GM12878 (cell line): Measurements from ENCODE around the gene DCDC1. TPM values are rescaled to one million over a fixed set of nuclear protein-coding genes. Genes with fewer than 3 reads are reported as not detected.

Experiments
- ATAC-seq: fragments of 200-7000 bp; cut with Tn5 transposase; 3 replicates; pipeline ENCODE4 v1.9.1; 2020; ENCODE audit warnings: mild to moderate bottlenecking, moderate library complexity
- BruUV-seq: library from RNA; stranded (reverse); fragments of 400-500 nt; replicated peaks from 2 replicates; lab custom pipeline; 2021; lab: Mats Ljungman, UMichigan
- CTCF ChIA-PET: fragments of 300-600 bp; sonication (Branson Sonifier 250); formaldehyde crosslinking; extraction: SDS; loops from one replicate; lab custom pipeline; 2021; ENCODE audit warnings: inconsistent platforms; lab: Yijun Ruan, JAX
- POLR2A ChIA-PET: fragments of 350-600 bp; formaldehyde crosslinking; extraction: SDS; loops from one replicate; lab custom pipeline; 2021; ENCODE audit warnings: inconsistent platforms; lab: Charles Lee
- RAD21 ChIA-PET: fragments of 300-600 bp; sonication (Branson Sonifier 250); formaldehyde crosslinking; loops from one replicate; lab custom pipeline; 2023; ENCODE audit warnings: antibody characterized with exemption; ENCODE audit not compliant: unreplicated experiment; lab: Charles Lee
- SMC1A ChIA-PET: fragments of 300-600 bp; sonication (Branson Sonifier 250); formaldehyde crosslinking; loops from one replicate; lab custom pipeline; 2023; ENCODE audit not compliant: unreplicated experiment, uncharacterized antibody; lab: Charles Lee
- DNase-seq: peaks from one replicate; pipeline ENCODE4 v3.0.0-alpha.2; 2011; ENCODE audit warnings: low read depth, low spot score
- FAIRE-seq: peaks from 3 replicates; lab custom pipeline; 2011; peaks lifted over from hg19 to GRCh38; lab: Jason Lieb, UNC
- H2AFZ ChIP-seq: 2 replicates; pipeline ENCODE4 v1.6.0; 2011; ENCODE audit warnings: low read depth, low read length, control low read depth; ENCODE audit not compliant: control insufficient read depth
- H3K27ac ChIP-seq: 2 replicates; pipeline ENCODE4 v1.5.1; 2011; ENCODE audit warnings: control low read depth; ENCODE audit not compliant: control insufficient read depth, insufficient read depth
- H3K27me3 ChIP-seq, 2 experiments: replicated peaks in 1 of 2; 2 replicates each; pipeline versions ENCODE4 v1.6.0 to v1.6.1; 2011; ENCODE audit warnings: low read length in 1 of 2; ENCODE audit not compliant: control insufficient read depth in 2 of 2, insufficient read depth in 2 of 2
- H3K36me3 ChIP-seq, 2 experiments: 2 replicates each; pipeline ENCODE4 v1.5.1; 2011; ENCODE audit warnings: low read length in 1 of 2; ENCODE audit not compliant: control insufficient read depth in 2 of 2, insufficient read depth in 2 of 2
- H3K4me1 ChIP-seq: 2 replicates; pipeline ENCODE4 v1.6.1; 2011; ENCODE audit warnings: mild to moderate bottlenecking, low read length, moderate library complexity, mixed read lengths; ENCODE audit not compliant: control insufficient read depth, insufficient read depth
- H3K4me2 ChIP-seq: 2 replicates; pipeline ENCODE4 v1.6.0; 2011; ENCODE audit warnings: control low read depth; ENCODE audit not compliant: control insufficient read depth, insufficient read depth
- H3K4me3 ChIP-seq: fragments of 200-600 bp; sonication (generic); 2 replicates; pipeline ENCODE4 v1.5.1; 2016
- H3K79me2 ChIP-seq: 2 replicates; pipeline ENCODE4 v1.6.0; 2011; ENCODE audit warnings: low read length; ENCODE audit not compliant: control insufficient read depth, insufficient read depth
- H3K9ac ChIP-seq: 2 replicates; pipeline ENCODE4 v1.8.0; 2011; ENCODE audit warnings: low read length, control low read depth, mixed read lengths; ENCODE audit not compliant: control insufficient read depth, insufficient read depth
- H3K9me3 ChIP-seq: replicated peaks from 3 replicates; pipeline ENCODE4 v1.5.1; 2011; ENCODE audit warnings: mild to moderate bottlenecking, low read length; ENCODE audit not compliant: control insufficient read depth, insufficient read depth
- H4K20me1 ChIP-seq: 2 replicates; pipeline ENCODE4 v1.6.0; 2011; ENCODE audit not compliant: control insufficient read depth, insufficient read depth
- GATAD2B ChIP-seq: fragments of 450-650 bp; conservative IDR thresholded peaks from 2 replicates; pipeline ENCODE4 v1.6.1; 2017; ENCODE audit warnings: low read depth, mild to moderate bottlenecking, moderate library complexity
- LARP7 ChIP-seq: fragments of 450-650 bp; IDR thresholded peaks from 2 replicates; pipeline ENCODE4 v1.6.1; 2017; ENCODE audit warnings: mild to moderate bottlenecking
- MXI1 ChIP-seq: fragments of 150-350 bp; IDR thresholded peaks from 2 replicates; pipeline ENCODE4 v1.6.1; 2011; ENCODE audit warnings: low read depth, mild to moderate bottlenecking, inconsistent platforms, low read length, improper control_type of control experiment
- NBN ChIP-seq: fragments of 450-650 bp; IDR thresholded peaks from 2 replicates; pipeline ENCODE4 v1.6.1; 2016
- NRF1 ChIP-seq: conservative IDR thresholded peaks from 2 replicates; pipeline ENCODE4 v1.6.1; 2011; ENCODE audit warnings: mild to moderate bottlenecking, low read depth, low read length, improper control_type of control experiment
- POLR2A ChIP-seq: IDR thresholded peaks from 2 replicates; pipeline ENCODE4 v1.6.1; 2011; ENCODE audit warnings: low read depth, mild to moderate bottlenecking, low read length
- RELA ChIP-seq: fragments of 450-650 bp; IDR thresholded peaks from 2 replicates; pipeline ENCODE4 v1.8.0; 2014; ENCODE audit warnings: borderline replicate concordance; ENCODE audit not compliant: partially characterized antibody
- SIN3A ChIP-seq: IDR thresholded peaks from 2 replicates; pipeline ENCODE4 v1.6.1; 2012; ENCODE audit warnings: low read depth, low read length, improper control_type of control experiment
- SIX5 ChIP-seq: IDR thresholded peaks from 2 replicates; pipeline ENCODE4 v1.6.1; 2011; ENCODE audit warnings: mild to moderate bottlenecking, low read depth, low read length, moderate library complexity; ENCODE audit not compliant: severe bottlenecking
- SPI1 ChIP-seq: IDR thresholded peaks from 2 replicates; pipeline ENCODE4 v1.6.1; 2011; ENCODE audit warnings: low read depth, mild to moderate bottlenecking, low read length, moderate library complexity, borderline replicate concordance; ENCODE audit not compliant: insufficient read depth
- TARDBP ChIP-seq: IDR thresholded peaks from 2 replicates; pipeline ENCODE4 v1.6.1; 2016; ENCODE audit warnings: borderline replicate concordance
- TCF3 ChIP-seq: IDR thresholded peaks from 2 replicates; pipeline ENCODE4 v1.6.1; 2012; ENCODE audit warnings: low read depth, mild to moderate bottlenecking, low read length, borderline replicate concordance; ENCODE audit not compliant: insufficient read depth
- YBX1 ChIP-seq: fragments of 450-650 bp; IDR thresholded peaks from 2 replicates; pipeline ENCODE4 v1.6.1; 2016; ENCODE audit warnings: antibody characterized with exemption
- ZNF207 ChIP-seq: fragments of 450-650 bp; IDR thresholded peaks from 2 replicates; pipeline ENCODE4 v1.6.1; 2014; ENCODE audit warnings: antibody characterized with exemption, mild to moderate bottlenecking, borderline replicate concordance
- WGBS: methylation state at CpG from one replicate; pipeline ENCODE4 v1.1.6; 2016; ENCODE audit warnings: low lambda C conversion rate; ENCODE audit not compliant: insufficient replicate concordance, insufficient coverage; ENCODE audit errors: missing lambda C conversion rate; 5-methylcytosine and 5-hydroxymethylcytosine counted together
- in situ Hi-C: fragments of 300-500 bp; cut with MboI; formaldehyde crosslinking; loops from 9 replicates; pipeline ENCODE4 v1.14.3; 2018; ENCODE audit warnings: mixed read lengths
- intact Hi-C: fragments of 100-400 bp; cut with micrococcal nuclease; formaldehyde crosslinking; loops from one replicate; pipeline ENCODE4 v1.14.2; 2022; ENCODE audit not compliant: unreplicated experiment
- polyA plus RNA-seq, 11 experiments: library from polyadenylated mRNA; depleted of rRNA in 4 of 11; unstranded in 6 of 11; stranded (reverse) in 5 of 11; fragments of >200 nt; fragmentation: Nextera tagmentation in 4 of 11; fragmentation: Illumina TruSeq in 1 of 11; extraction: Ambion mirVana in 4 of 11; extraction: Trizol in 1 of 11; gene quantifications; 1 replicate in 1 of 11; 2 replicates in 10 of 11; pipeline versions ENCODE4 v1.2.1 to v1.2.3, GENCODE V29; 2011 to 2016; ENCODE audit warnings: inconsistent platforms in 2 of 11, missing spikeins in 2 of 11, low read depth in 1 of 11
- total RNA-seq, 4 experiments: library from RNA; depleted of rRNA in 3 of 4; stranded (reverse); fragments of >200 nt in 3 of 4; fragmentation: Illumina TruSeq in 1 of 4; extraction: Trizol in 1 of 4; gene quantifications; 2 replicates each; pipeline versions ENCODE4 v1.2.1 to v1.2.3, GENCODE V29; 2013 to 2021
- TF ChIP-seq, protein P1 (sequence below): fragments of 450-650 bp; formaldehyde crosslinking; IDR thresholded peaks from 2 replicates; pipeline ENCODE4 v1.4.0; 2022; ENCODE audit warnings: mild to moderate bottlenecking, moderate library complexity
- TF ChIP-seq, protein P2 (sequence below): fragments of 450-650 bp; IDR thresholded peaks from 2 replicates; pipeline ENCODE4 v1.6.1; 2017; ENCODE audit warnings: antibody characterized with exemption, mild to moderate bottlenecking, moderate library complexity
- TF ChIP-seq, protein P3 (sequence below): IDR thresholded peaks from 2 replicates; pipeline ENCODE4 v1.6.1; 2012; ENCODE audit warnings: low read depth, low read length, improper control_type of control experiment

DCDC1 gene
- total and polyA plus RNA-seq, 10 of the 15 experiments (the other 5 are each of a cell fraction or from before 2014, with no cell fraction given): not detected

GRCh38 chr11:31001427-31001826, 368.1 kb downstream of the DCDC1 start:
- DNase-seq (no peak), ATAC-seq (no peak), FAIRE-seq (no peak)
- ChIA-PET RAD21 (no interaction called here), SMC1A (interaction anchor here (1.0 kb wide), 1 partner anchor 9 kb away, joined by 3 read pairs; no protein-coding TSS in a partner anchor), CTCF (no interaction called here), POLR2A (no interaction called here)
- H3K4me2 ChIP-seq: no peak overlapping the region
- no peak for TF ChIP-seq NRF1
- no peak for TF ChIP-seq MXI1
- no peak for TF ChIP-seq NBN
- no peak for TF ChIP-seq TARDBP
- TF ChIP-seq GATAD2B: no peak
- TF ChIP-seq SIN3A: no peak
- TF ChIP-seq ZNF207: no peak
- no peak for TF ChIP-seq YBX1
- TF ChIP-seq TCF3: no peak
- TF ChIP-seq, protein P1, sequence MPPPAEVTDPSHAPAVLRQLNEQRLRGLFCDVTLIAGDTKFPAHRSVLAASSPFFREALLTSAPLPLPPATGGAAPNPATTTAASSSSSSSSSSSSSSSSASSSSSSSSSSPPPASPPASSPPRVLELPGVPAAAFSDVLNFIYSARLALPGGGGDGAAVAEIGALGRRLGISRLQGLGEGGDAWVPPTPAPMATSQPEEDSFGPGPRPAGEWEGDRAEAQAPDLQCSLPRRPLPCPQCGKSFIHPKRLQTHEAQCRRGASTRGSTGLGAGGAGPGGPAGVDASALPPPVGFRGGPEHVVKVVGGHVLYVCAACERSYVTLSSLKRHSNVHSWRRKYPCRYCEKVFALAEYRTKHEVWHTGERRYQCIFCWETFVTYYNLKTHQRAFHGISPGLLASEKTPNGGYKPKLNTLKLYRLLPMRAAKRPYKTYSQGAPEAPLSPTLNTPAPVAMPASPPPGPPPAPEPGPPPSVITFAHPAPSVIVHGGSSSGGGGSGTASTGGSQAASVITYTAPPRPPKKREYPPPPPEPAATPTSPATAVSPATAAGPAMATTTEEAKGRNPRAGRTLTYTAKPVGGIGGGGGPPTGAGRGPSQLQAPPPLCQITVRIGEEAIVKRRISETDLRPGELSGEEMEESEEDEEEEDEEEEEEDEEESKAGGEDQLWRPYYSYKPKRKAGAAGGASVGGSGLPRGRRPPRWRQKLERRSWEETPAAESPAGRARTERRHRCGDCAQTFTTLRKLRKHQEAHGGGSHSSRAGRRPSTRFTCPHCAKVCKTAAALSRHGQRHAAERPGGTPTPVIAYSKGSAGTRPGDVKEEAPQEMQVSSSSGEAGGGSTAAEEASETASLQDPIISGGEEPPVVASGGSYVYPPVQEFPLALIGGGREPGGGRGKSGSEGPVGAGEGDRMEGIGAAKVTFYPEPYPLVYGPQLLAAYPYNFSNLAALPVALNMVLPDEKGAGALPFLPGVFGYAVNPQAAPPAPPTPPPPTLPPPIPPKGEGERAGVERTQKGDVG (CRISPR knock-in tag): no peak
- TF ChIP-seq, protein P2, sequence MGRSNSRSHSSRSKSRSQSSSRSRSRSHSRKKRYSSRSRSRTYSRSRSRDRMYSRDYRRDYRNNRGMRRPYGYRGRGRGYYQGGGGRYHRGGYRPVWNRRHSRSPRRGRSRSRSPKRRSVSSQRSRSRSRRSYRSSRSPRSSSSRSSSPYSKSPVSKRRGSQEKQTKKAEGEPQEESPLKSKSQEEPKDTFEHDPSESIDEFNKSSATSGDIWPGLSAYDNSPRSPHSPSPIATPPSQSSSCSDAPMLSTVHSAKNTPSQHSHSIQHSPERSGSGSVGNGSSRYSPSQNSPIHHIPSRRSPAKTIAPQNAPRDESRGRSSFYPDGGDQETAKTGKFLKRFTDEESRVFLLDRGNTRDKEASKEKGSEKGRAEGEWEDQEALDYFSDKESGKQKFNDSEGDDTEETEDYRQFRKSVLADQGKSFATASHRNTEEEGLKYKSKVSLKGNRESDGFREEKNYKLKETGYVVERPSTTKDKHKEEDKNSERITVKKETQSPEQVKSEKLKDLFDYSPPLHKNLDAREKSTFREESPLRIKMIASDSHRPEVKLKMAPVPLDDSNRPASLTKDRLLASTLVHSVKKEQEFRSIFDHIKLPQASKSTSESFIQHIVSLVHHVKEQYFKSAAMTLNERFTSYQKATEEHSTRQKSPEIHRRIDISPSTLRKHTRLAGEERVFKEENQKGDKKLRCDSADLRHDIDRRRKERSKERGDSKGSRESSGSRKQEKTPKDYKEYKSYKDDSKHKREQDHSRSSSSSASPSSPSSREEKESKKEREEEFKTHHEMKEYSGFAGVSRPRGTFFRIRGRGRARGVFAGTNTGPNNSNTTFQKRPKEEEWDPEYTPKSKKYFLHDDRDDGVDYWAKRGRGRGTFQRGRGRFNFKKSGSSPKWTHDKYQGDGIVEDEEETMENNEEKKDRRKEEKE: no peak
- TF ChIP-seq POLR2A: no peak
- TF ChIP-seq SIX5: no peak
- TF ChIP-seq, protein P3, sequence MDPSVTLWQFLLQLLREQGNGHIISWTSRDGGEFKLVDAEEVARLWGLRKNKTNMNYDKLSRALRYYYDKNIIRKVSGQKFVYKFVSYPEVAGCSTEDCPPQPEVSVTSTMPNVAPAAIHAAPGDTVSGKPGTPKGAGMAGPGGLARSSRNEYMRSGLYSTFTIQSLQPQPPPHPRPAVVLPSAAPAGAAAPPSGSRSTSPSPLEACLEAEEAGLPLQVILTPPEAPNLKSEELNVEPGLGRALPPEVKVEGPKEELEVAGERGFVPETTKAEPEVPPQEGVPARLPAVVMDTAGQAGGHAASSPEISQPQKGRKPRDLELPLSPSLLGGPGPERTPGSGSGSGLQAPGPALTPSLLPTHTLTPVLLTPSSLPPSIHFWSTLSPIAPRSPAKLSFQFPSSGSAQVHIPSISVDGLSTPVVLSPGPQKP: no peak
- TF ChIP-seq LARP7: no peak
- no peak for TF ChIP-seq SPI1
- no peak for TF ChIP-seq RELA
- in situ Hi-C loops (no loop called here), intact Hi-C loops (no loop called here)
- H3K9ac ChIP-seq: no peak overlapping the region
- 49% methylated on average over 3 of the region's 3 CpGs for WGBS
- BruUV-seq: no TSS peak
- no peaks in the 10 kb centered on the region for H3K79me2 ChIP-seq
- H3K36me3 ChIP-seq: no peaks in the 10 kb centered on the region
- no peaks in the 10 kb centered on the region for H3K27me3 ChIP-seq
- H4K20me1 ChIP-seq: no peaks in the 10 kb centered on the region
- H2AFZ ChIP-seq: no peak overlapping the region
- no peaks in the 10 kb centered on the region for H3K9me3 ChIP-seq
- no peaks in the 10 kb centered on the region for H3K4me1 ChIP-seq
- no peak overlapping the region for H3K27ac ChIP-seq
- no peak overlapping the region for H3K4me3 ChIP-seq
